ENCODE data around the gene BOK. TPM values are rescaled to one million over a fixed set of nuclear protein-coding genes. Genes with fewer than 3 reads are reported as not detected.

BOK gene
- total RNA-seq, 5 donors from 2014 or later (not counting 1 experiment from before 2014, with no cell fraction given): 0.20 to 0.89 (median 0.35) TPM; not detected in 2

DNA sequence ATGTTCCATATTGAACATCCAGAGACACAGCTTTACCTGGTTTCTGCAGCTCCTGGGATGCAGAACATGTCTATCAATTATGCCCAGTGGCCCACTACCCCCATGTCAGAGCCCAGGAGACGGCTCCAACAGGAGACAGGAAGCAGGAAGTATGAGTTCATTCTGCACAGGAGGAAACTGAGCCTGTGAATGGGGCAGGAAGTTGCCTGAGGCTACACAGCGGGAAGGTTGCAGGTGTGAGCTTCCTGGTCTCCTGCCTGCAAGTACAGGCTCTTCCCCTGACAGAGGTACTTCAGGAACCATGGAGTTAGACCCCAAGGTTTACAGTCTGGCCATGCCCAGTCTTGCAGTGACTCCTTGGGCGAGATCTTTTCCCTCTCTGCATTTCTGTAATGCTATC is 2.8 kb upstream of the BOK start:
- H3K9me3 ChIP-seq: no peaks in the 10 kb centered on the region
- WGBS (ENCODE audit: insufficient coverage): 91% methylated on average over 1 of the region's 3 CpGs
- ATAC-seq (replicated peaks in 1 of 4) (no peak), DNase-seq (no peak)
- peaks cover 0 to 14% of the 10 kb centered on the region in 2 experiments for H3K4me1 ChIP-seq (ENCODE audit: control insufficient read depth in 1 of 2, extremely low read depth in 1 of 2, insufficient read depth in 2 of 2, low read length in 2 of 2)
- ChIA-PET POLR2A (no interaction called here), CTCF (no interaction called here)
- no peak overlapping the region for H3K4me3 ChIP-seq (ENCODE audit: control insufficient read depth in 1 of 2, extremely low read depth in 1 of 2, low read length in 1 of 2)
- no peak overlapping the region for H3K27ac Mint-ChIP-seq
- no peaks in the 10 kb centered on the region for H3K36me3 ChIP-seq (ENCODE audit: control insufficient read depth in 2 of 2, extremely low read depth in 1 of 2, insufficient read depth in 1 of 2, low read length in 1 of 2)
- H3K4me3 Mint-ChIP-seq: no peak overlapping the region
- peaks cover 6 to 16% (median 12%) of the 10 kb centered on the region in 3 donors for H3K4me1 Mint-ChIP-seq
- peaks cover 0 to 63% of the 10 kb centered on the region in 2 experiments for H3K27me3 ChIP-seq (replicated peaks in 1 of 2; ENCODE audit: control insufficient read depth in 2 of 2, extremely low read depth in 1 of 2, insufficient read depth in 2 of 2, low read length in 1 of 2)
- H3K36me3 Mint-ChIP-seq: peaks cover 6% of the 10 kb centered on the region
- H3K27ac ChIP-seq (ENCODE audit: low read length): no peak overlapping the region
- H3K9me3 Mint-ChIP-seq: peaks cover 0 to 15% (median 8%) of the 10 kb centered on the region in 3 donors
- peaks cover 36 to 55% of the 10 kb centered on the region in 2 donors for H3K27me3 Mint-ChIP-seq

- CTCF ChIA-PET: no interaction called here
- Histone ChIP-seq H3K36me3 (ENCODE audit: control insufficient read depth in 2 of 2, extremely low read depth in 1 of 2, insufficient read depth in 1 of 2, low read length in 1 of 2) (no peaks in the 10 kb centered on the region), H3K9me3 (no peaks in the 10 kb centered on the region), H3K27ac (ENCODE audit: low read length) (no peak overlapping the region), H3K27me3 (replicated peaks in 1 of 2; ENCODE audit: control insufficient read depth in 2 of 2, extremely low read depth in 1 of 2, insufficient read depth in 2 of 2, low read length in 1 of 2) (peaks cover 0 to 59% of the 10 kb centered on the region in 2 experiments), H3K4me3 (ENCODE audit: control insufficient read depth in 1 of 2, extremely low read depth in 1 of 2, low read length in 1 of 2) (no peak overlapping the region), H3K4me1 (ENCODE audit: control insufficient read depth in 1 of 2, extremely low read depth in 1 of 2, insufficient read depth in 2 of 2, low read length in 2 of 2) (peaks cover 0 to 14% of the 10 kb centered on the region in 2 experiments)
- Mint-ChIP-seq H3K36me3 (peaks cover 6% of the 10 kb centered on the region), H3K27ac (no peak overlapping the region), H3K4me1 (peaks cover 6 to 16% (median 12%) of the 10 kb centered on the region in 3 donors), H3K9me3 (peaks cover 0 to 15% (median 8%) of the 10 kb centered on the region in 3 donors), H3K27me3 (peaks cover 31 to 50% of the 10 kb centered on the region in 2 donors), H3K4me3 (no peak overlapping the region)
- DNase-seq (no peak), ATAC-seq (replicated peaks in 1 of 4) (no peak)
- POLR2A ChIA-PET: interaction anchor here in 1 of 2 donors (0.6 kb wide), 1 partner anchor 97 kb away, joined by 3 read pairs; no protein-coding TSS in a partner anchor
Measured at GRCh38 chr2:241556746-241557145, 1.8 kb upstream of the BOK start.

- H3K27me3 ChIP-seq (replicated peaks in 1 of 2; ENCODE audit: control insufficient read depth in 2 of 2, extremely low read depth in 1 of 2, insufficient read depth in 2 of 2, low read length in 1 of 2): peaks cover 0 to 48% of the 10 kb centered on the region in 2 experiments
- CTCF ChIA-PET: no interaction called here
- Mint-ChIP-seq H3K9me3 (peaks cover 0 to 15% (median 8%) of the 10 kb centered on the region in 3 donors), H3K4me3 (peak overlapping the region; percentile 54 to 69 (median 55)), H3K27ac (no peak overlapping the region), H3K27me3 (peaks cover 23 to 42% of the 10 kb centered on the region in 2 donors), H3K36me3 (peaks cover 6% of the 10 kb centered on the region), H3K4me1 (peaks cover 6 to 16% (median 12%) of the 10 kb centered on the region in 3 donors)
- H3K36me3 ChIP-seq (ENCODE audit: control insufficient read depth in 2 of 2, extremely low read depth in 1 of 2, insufficient read depth in 1 of 2, low read length in 1 of 2): no peaks in the 10 kb centered on the region
- H3K4me3 ChIP-seq (ENCODE audit: control insufficient read depth in 1 of 2, extremely low read depth in 1 of 2, low read length in 1 of 2): peak overlapping the region in 1 of 2 donors; percentile 81
- H3K9me3 ChIP-seq: no peaks in the 10 kb centered on the region
- WGBS (ENCODE audit: insufficient coverage): 16% methylated on average over 77 of the region's 78 CpGs
- no peak overlapping the region for H3K27ac ChIP-seq (ENCODE audit: low read length)
- ATAC-seq (replicated peaks in 1 of 4) (peak; percentile 17 to 29 (median 22)), DNase-seq (no peak)
- POLR2A ChIA-PET: no interaction called here
- peaks cover 0 to 14% of the 10 kb centered on the region in 2 experiments for H3K4me1 ChIP-seq (ENCODE audit: control insufficient read depth in 1 of 2, extremely low read depth in 1 of 2, insufficient read depth in 2 of 2, low read length in 2 of 2)
Measured at GRCh38 chr2:241559323-241560161, 997 bp downstream of the BOK start.

- H3K4me3 Mint-ChIP-seq: peak overlapping the region; percentile 54 to 69 (median 55)
- peaks cover 0 to 14% of the 10 kb centered on the region in 2 experiments for H3K4me1 ChIP-seq (ENCODE audit: control insufficient read depth in 1 of 2, extremely low read depth in 1 of 2, insufficient read depth in 2 of 2, low read length in 2 of 2)
- peaks cover 6 to 16% (median 12%) of the 10 kb centered on the region in 3 donors for H3K4me1 Mint-ChIP-seq
- no peak overlapping the region for H3K27ac Mint-ChIP-seq
- no peak overlapping the region for H3K4me3 ChIP-seq (ENCODE audit: control insufficient read depth in 1 of 2, extremely low read depth in 1 of 2, low read length in 1 of 2)
- H3K9me3 ChIP-seq: no peaks in the 10 kb centered on the region
- CTCF ChIA-PET: no interaction called here
- ATAC-seq (replicated peaks in 1 of 4): no peak
- H3K36me3 ChIP-seq (ENCODE audit: control insufficient read depth in 2 of 2, extremely low read depth in 1 of 2, insufficient read depth in 1 of 2, low read length in 1 of 2): no peaks in the 10 kb centered on the region
- H3K36me3 Mint-ChIP-seq: peaks cover 6% of the 10 kb centered on the region
- H3K27me3 ChIP-seq (replicated peaks in 1 of 2; ENCODE audit: control insufficient read depth in 2 of 2, extremely low read depth in 1 of 2, insufficient read depth in 2 of 2, low read length in 1 of 2): peaks cover 0 to 48% of the 10 kb centered on the region in 2 experiments
- WGBS (ENCODE audit: insufficient coverage): 87% methylated on average over 13 of the region's 18 CpGs
- POLR2A ChIA-PET: no interaction called here
- DNase-seq: no peak
- peaks cover 23 to 40% of the 10 kb centered on the region in 2 donors for H3K27me3 Mint-ChIP-seq
- H3K27ac ChIP-seq (ENCODE audit: low read length): no peak overlapping the region
- peaks cover 0 to 15% (median 8%) of the 10 kb centered on the region in 3 donors for H3K9me3 Mint-ChIP-seq
Measured at GRCh38 chr2:241560162-241560882, 1.8 kb downstream of the BOK start.

GRCh38 chr2:241560883-241561474 is 2.4 kb downstream of the BOK start:
- DNase-seq (no peak), ATAC-seq (replicated peaks in 1 of 4) (no peak)
- Mint-ChIP-seq H3K9me3 (peaks cover 0 to 15% (median 8%) of the 10 kb centered on the region in 3 donors), H3K4me1 (peaks cover 0 to 11% (median 8%) of the 10 kb centered on the region in 3 donors), H3K27me3 (peaks cover 23 to 33% of the 10 kb centered on the region in 2 donors), H3K27ac (no peak overlapping the region), H3K36me3 (peaks cover 6% of the 10 kb centered on the region), H3K4me3 (no peak overlapping the region)
- peaks cover 0 to 44% of the 10 kb centered on the region in 2 experiments for H3K27me3 ChIP-seq (replicated peaks in 1 of 2; ENCODE audit: control insufficient read depth in 2 of 2, extremely low read depth in 1 of 2, insufficient read depth in 2 of 2, low read length in 1 of 2)
- ChIA-PET POLR2A (no interaction called here), CTCF (no interaction called here)
- H3K27ac ChIP-seq (ENCODE audit: low read length): no peak overlapping the region
- H3K9me3 ChIP-seq: no peaks in the 10 kb centered on the region
- WGBS (ENCODE audit: insufficient coverage): 83% methylated on average over 15 of the region's 19 CpGs
- no peak overlapping the region for H3K4me3 ChIP-seq (ENCODE audit: control insufficient read depth in 1 of 2, extremely low read depth in 1 of 2, low read length in 1 of 2)
- peaks cover 0 to 9% of the 10 kb centered on the region in 2 experiments for H3K4me1 ChIP-seq (ENCODE audit: control insufficient read depth in 1 of 2, extremely low read depth in 1 of 2, insufficient read depth in 2 of 2, low read length in 2 of 2)
- H3K36me3 ChIP-seq (ENCODE audit: control insufficient read depth in 2 of 2, extremely low read depth in 1 of 2, insufficient read depth in 1 of 2, low read length in 1 of 2): no peaks in the 10 kb centered on the region

DNA sequence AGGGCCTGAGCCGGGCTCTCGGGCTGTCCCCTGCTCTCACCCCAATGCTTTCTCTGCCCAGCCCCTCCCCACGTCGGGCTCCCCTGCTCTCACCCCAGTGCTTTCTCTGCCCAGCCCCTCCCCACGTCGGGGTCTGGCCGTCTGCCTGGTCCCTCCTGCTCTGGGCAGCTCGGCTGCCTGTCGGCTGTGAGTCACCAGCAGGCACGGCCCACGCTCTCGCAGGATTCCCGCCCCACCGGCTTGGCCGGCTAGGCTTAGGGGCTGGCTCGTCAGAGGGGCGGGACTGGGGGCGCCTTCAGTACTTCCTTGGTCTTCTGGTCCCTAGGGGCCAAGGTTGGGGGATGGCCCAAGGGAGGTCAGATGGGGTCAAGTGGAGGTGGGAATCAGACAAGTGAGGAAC is 3.3 kb downstream of the BOK start:
- Mint-ChIP-seq H3K9me3 (peaks cover 0 to 12% (median 5%) of the 10 kb centered on the region in 3 donors), H3K4me1 (peaks cover 0 to 11% (median 8%) of the 10 kb centered on the region in 3 donors), H3K4me3 (no peak overlapping the region), H3K27ac (no peak overlapping the region), H3K27me3 (peaks cover 20 to 32% of the 10 kb centered on the region in 2 donors), H3K36me3 (peaks cover 6% of the 10 kb centered on the region)
- H3K27me3 ChIP-seq (replicated peaks in 1 of 2; ENCODE audit: control insufficient read depth in 2 of 2, extremely low read depth in 1 of 2, insufficient read depth in 2 of 2, low read length in 1 of 2): peaks cover 0 to 40% of the 10 kb centered on the region in 2 experiments
- no peak for DNase-seq
- ChIA-PET CTCF (no interaction called here), POLR2A (no interaction called here)
- WGBS (ENCODE audit: insufficient coverage): 84% methylated on average over 8 of the region's 18 CpGs
- H3K4me1 ChIP-seq (ENCODE audit: control insufficient read depth in 1 of 2, extremely low read depth in 1 of 2, insufficient read depth in 2 of 2, low read length in 2 of 2): peaks cover 0 to 9% of the 10 kb centered on the region in 2 experiments
- H3K4me3 ChIP-seq (ENCODE audit: control insufficient read depth in 1 of 2, extremely low read depth in 1 of 2, low read length in 1 of 2): no peak overlapping the region
- no peak overlapping the region for H3K27ac ChIP-seq (ENCODE audit: low read length)
- ATAC-seq (replicated peaks in 1 of 4): no peak
- no peaks in the 10 kb centered on the region for H3K9me3 ChIP-seq
- H3K36me3 ChIP-seq (ENCODE audit: control insufficient read depth in 2 of 2, extremely low read depth in 1 of 2, insufficient read depth in 1 of 2, low read length in 1 of 2): no peaks in the 10 kb centered on the region
